Measurements from ENCODE around the gene VWA2. TPM values are rescaled to one million over a fixed set of nuclear protein-coding genes. Genes with fewer than 3 reads are reported as not detected.

VWA2 gene
- total and polyA plus RNA-seq, 7 experiments from 2014 or later: 0.11 to 0.27 TPM; not detected in 5

DNA sequence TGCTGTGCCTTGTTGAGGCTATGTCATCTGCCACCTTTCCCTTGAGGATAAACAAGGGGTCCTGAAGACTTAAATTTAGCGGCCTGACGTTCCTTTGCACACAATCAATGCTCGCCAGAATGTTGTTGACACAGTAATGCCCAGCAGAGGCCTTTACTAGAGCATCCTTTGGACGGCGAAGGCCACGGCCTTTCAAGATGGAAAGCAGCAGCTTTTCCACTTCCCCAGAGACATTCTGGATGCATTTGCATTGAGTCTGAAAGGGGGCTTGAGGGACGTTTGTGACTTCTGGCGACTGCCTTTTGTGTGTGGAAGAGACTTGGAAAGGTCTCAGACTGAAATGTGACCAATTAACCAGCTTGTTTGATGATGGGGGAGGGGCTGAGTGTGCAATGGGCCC is 52.5 kb downstream of the VWA2 start:
- Mint-ChIP-seq H3K4me1 (peaks cover 0 to 2% (median 0%) of the 10 kb centered on the region in 7 donors), H3K27ac (no peak overlapping the region), H3K9me3 (peaks cover 0 to 22% (median 14%) of the 10 kb centered on the region in 11 donors), H3K36me3 (peaks cover 12 to 22% (median 22%) of the 10 kb centered on the region in 5 donors), H3K27me3 (no peaks in the 10 kb centered on the region), H3K4me3 (no peak overlapping the region)
- H3K4me1 ChIP-seq (ENCODE audit: control insufficient read depth in 2 of 2, insufficient read depth in 2 of 2, low read length in 2 of 2): no peaks in the 10 kb centered on the region
- peaks cover 0 to 11% (median 0%) of the 10 kb centered on the region in 3 experiments for H3K36me3 ChIP-seq (ENCODE audit: control insufficient read depth in 2 of 3, insufficient read depth in 3 of 3, low read length in 3 of 3)
- peaks cover 0 to 8% (median 0%) of the 10 kb centered on the region in 3 experiments for H3K9me3 ChIP-seq (ENCODE audit: control insufficient read depth in 2 of 3, low read length in 3 of 3)
- H3K4me3 ChIP-seq (ENCODE audit: low read length): no peak overlapping the region
- ATAC-seq (no peak), DNase-seq (no peak)
- H3K27ac ChIP-seq (ENCODE audit: low read depth, low read length): no peak overlapping the region
- POLR2A ChIA-PET: no interaction called here
- CTCF ChIA-PET: no interaction called here
- intact Hi-C loops (cut with micrococcal nuclease): no loop called here
- no peaks in the 10 kb centered on the region for H3K27me3 ChIP-seq (ENCODE audit: control insufficient read depth in 2 of 2, insufficient read depth in 2 of 2, low read length in 2 of 2)

DNA sequence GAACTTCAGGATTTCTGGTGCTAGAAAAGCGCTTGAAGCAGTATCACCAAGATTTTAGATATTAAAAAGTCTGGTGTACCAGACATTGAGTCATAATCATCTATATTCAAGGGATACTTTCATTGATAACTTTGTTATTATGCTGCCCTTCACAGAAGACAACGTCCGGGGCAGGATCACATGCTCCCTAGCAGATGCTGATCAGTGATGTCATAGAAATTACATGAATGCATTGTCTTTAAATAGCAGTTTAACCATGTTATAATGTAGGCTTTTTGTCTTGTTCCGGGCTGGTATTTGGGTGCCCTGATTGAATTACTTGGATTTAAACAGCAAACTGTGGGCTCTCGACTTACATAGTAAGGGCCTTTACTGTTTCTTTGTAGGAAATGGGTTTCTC is 54.0 kb downstream of the VWA2 start:
- Histone ChIP-seq H3K36me3 (ENCODE audit: control insufficient read depth in 2 of 3, insufficient read depth in 3 of 3, low read length in 3 of 3) (peaks cover 0 to 21% (median 0%) of the 10 kb centered on the region in 3 experiments), H3K4me3 (ENCODE audit: low read length) (no peak overlapping the region), H3K9me3 (ENCODE audit: control insufficient read depth in 2 of 3, low read length in 3 of 3) (peaks cover 0 to 10% (median 0%) of the 10 kb centered on the region in 3 experiments), H3K27ac (ENCODE audit: low read depth, low read length) (no peak overlapping the region), H3K27me3 (ENCODE audit: control insufficient read depth in 2 of 2, insufficient read depth in 2 of 2, low read length in 2 of 2) (no peaks in the 10 kb centered on the region), H3K4me1 (ENCODE audit: control insufficient read depth in 2 of 2, insufficient read depth in 2 of 2, low read length in 2 of 2) (no peaks in the 10 kb centered on the region)
- peaks cover 0 to 25% (median 14%) of the 10 kb centered on the region in 11 donors for H3K9me3 Mint-ChIP-seq
- intact Hi-C loops (cut with micrococcal nuclease): no loop called here
- no peak overlapping the region for H3K4me3 Mint-ChIP-seq
- H3K27me3 Mint-ChIP-seq: no peaks in the 10 kb centered on the region
- no peak overlapping the region for H3K27ac Mint-ChIP-seq
- peaks cover 13 to 36% (median 30%) of the 10 kb centered on the region in 5 donors for H3K36me3 Mint-ChIP-seq
- ChIA-PET CTCF (no interaction called here), POLR2A (no interaction called here)
- no peak for DNase-seq
- no peak for ATAC-seq
- peaks cover 0 to 2% (median 0%) of the 10 kb centered on the region in 7 donors for H3K4me1 Mint-ChIP-seq

DNA sequence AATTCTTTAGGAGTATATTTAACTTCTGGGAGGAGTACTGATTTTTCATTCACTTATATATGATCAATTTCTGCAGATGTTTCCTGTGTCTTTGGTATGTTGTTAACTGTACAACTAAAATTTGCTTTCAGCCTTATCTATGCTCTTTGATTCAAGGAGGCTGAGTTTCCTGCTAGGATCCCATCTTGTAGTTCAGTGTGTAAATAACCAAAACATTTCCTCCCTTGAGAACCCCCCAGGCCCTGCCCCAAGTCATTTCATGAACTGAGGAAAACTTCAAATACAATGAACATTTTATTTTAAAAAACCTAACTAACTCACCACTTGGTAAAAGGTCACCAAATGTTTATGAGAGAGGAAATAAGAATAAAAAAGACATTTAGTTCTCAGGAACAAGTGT is 55.5 kb downstream of the VWA2 start:
- peaks cover 0 to 21% (median 0%) of the 10 kb centered on the region in 3 experiments for H3K36me3 ChIP-seq (ENCODE audit: control insufficient read depth in 2 of 3, insufficient read depth in 3 of 3, low read length in 3 of 3)
- H3K27ac ChIP-seq (ENCODE audit: low read depth, low read length): no peak overlapping the region
- Mint-ChIP-seq H3K27me3 (no peaks in the 10 kb centered on the region), H3K4me1 (no peaks in the 10 kb centered on the region), H3K36me3 (peaks cover 13 to 47% (median 34%) of the 10 kb centered on the region in 5 donors), H3K9me3 (peaks cover 0 to 25% (median 14%) of the 10 kb centered on the region in 11 donors), H3K4me3 (no peak overlapping the region), H3K27ac (no peak overlapping the region)
- POLR2A ChIA-PET: no interaction called here
- no peaks in the 10 kb centered on the region for H3K27me3 ChIP-seq (ENCODE audit: control insufficient read depth in 2 of 2, insufficient read depth in 2 of 2, low read length in 2 of 2)
- CTCF ChIA-PET: no interaction called here
- intact Hi-C loops (cut with micrococcal nuclease): no loop called here
- ATAC-seq (no peak), DNase-seq (no peak)
- H3K9me3 ChIP-seq (ENCODE audit: control insufficient read depth in 2 of 3, low read length in 3 of 3): peaks cover 0 to 10% (median 0%) of the 10 kb centered on the region in 3 experiments
- H3K4me1 ChIP-seq (ENCODE audit: control insufficient read depth in 2 of 2, insufficient read depth in 2 of 2, low read length in 2 of 2): no peaks in the 10 kb centered on the region
- H3K4me3 ChIP-seq (ENCODE audit: low read length): no peak overlapping the region

DNA sequence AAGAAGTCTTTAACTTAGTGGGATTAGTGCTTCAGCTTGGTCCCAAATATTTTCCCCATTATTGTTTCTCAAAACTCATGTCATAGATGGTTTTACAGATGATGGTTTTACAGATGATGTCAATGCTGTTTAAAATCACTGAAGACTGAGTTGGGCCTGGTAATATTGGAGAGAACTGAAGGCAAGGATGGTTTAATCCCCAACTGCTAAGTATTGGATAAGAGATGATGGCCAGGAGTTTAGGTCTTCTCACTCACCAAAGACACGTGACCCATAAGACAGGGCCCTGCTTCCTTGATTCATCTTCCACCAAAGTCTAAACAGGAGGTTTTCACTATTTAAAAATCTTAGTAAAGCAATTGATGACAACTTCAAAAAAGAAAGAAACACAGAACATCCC is 56.3 kb downstream of the VWA2 start:
- Histone ChIP-seq H3K4me3 (ENCODE audit: low read length) (no peak overlapping the region), H3K27ac (ENCODE audit: low read depth, low read length) (no peak overlapping the region), H3K27me3 (ENCODE audit: control insufficient read depth in 2 of 2, insufficient read depth in 2 of 2, low read length in 2 of 2) (no peaks in the 10 kb centered on the region), H3K36me3 (ENCODE audit: control insufficient read depth in 2 of 3, insufficient read depth in 3 of 3, low read length in 3 of 3) (peaks cover 0 to 21% (median 0%) of the 10 kb centered on the region in 3 experiments), H3K9me3 (ENCODE audit: control insufficient read depth in 2 of 3, low read length in 3 of 3) (peaks cover 0 to 10% (median 0%) of the 10 kb centered on the region in 3 experiments), H3K4me1 (ENCODE audit: control insufficient read depth in 2 of 2, insufficient read depth in 2 of 2, low read length in 2 of 2) (no peaks in the 10 kb centered on the region)
- H3K36me3 Mint-ChIP-seq: peaks cover 13 to 56% (median 34%) of the 10 kb centered on the region in 5 donors
- ATAC-seq (no peak), DNase-seq (no peak)
- intact Hi-C loops (cut with micrococcal nuclease): no loop called here
- CTCF ChIA-PET: no interaction called here
- H3K9me3 Mint-ChIP-seq: peaks cover 0 to 25% (median 14%) of the 10 kb centered on the region in 11 donors
- no peaks in the 10 kb centered on the region for H3K4me1 Mint-ChIP-seq
- POLR2A ChIA-PET: no interaction called here
- H3K27ac Mint-ChIP-seq: no peak overlapping the region
- H3K4me3 Mint-ChIP-seq: no peak overlapping the region
- H3K27me3 Mint-ChIP-seq: no peaks in the 10 kb centered on the region

DNA sequence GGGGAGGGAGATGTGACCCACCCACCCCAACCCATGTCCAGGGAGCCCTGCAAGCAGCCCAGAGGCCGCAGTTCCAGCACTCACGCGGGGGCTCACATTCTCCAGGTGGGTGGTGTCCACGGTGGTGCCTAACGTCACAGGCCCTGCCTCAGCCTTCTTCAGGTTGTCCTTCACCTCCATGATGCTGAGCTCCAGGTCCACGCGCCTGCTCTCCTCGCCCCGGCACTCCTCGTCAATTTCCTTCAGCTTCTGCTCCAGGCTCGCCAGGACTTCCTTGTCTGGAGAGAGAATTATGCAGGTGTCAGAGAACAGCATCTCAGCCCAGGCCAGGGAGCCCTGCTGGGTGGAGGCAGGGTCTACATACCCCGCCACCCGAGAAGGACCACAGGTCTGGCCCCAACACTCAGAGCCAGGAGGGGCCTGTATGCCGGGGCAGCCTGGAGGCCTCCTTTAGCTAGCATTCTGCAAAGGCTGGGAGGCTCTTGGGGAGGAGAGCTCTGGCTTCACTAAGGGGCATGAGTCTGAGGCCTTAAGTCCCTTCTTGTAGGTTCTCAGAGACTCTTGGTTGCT is 58.2 kb downstream of the VWA2 start:
- Mint-ChIP-seq H3K9me3 (peaks cover 0 to 25% (median 14%) of the 10 kb centered on the region in 11 donors), H3K27ac (no peak overlapping the region), H3K4me1 (no peaks in the 10 kb centered on the region), H3K27me3 (no peaks in the 10 kb centered on the region), H3K4me3 (no peak overlapping the region), H3K36me3 (peaks cover 13 to 56% (median 34%) of the 10 kb centered on the region in 5 donors)
- H3K36me3 ChIP-seq (ENCODE audit: control insufficient read depth in 2 of 3, insufficient read depth in 3 of 3, low read length in 3 of 3): peaks cover 0 to 21% (median 0%) of the 10 kb centered on the region in 3 experiments
- H3K27ac ChIP-seq (ENCODE audit: low read depth, low read length): no peak overlapping the region
- peaks cover 0 to 10% (median 0%) of the 10 kb centered on the region in 3 experiments for H3K9me3 ChIP-seq (ENCODE audit: control insufficient read depth in 2 of 3, low read length in 3 of 3)
- H3K4me3 ChIP-seq (ENCODE audit: low read length): no peak overlapping the region
- ATAC-seq: no peak
- no peaks in the 10 kb centered on the region for H3K27me3 ChIP-seq (ENCODE audit: control insufficient read depth in 2 of 2, insufficient read depth in 2 of 2, low read length in 2 of 2)
- CTCF ChIA-PET: no interaction called here
- intact Hi-C loops (cut with micrococcal nuclease): no loop called here
- H3K4me1 ChIP-seq (ENCODE audit: control insufficient read depth in 2 of 2, insufficient read depth in 2 of 2, low read length in 2 of 2): no peaks in the 10 kb centered on the region
- no peak for DNase-seq
- POLR2A ChIA-PET: no interaction called here

DNA sequence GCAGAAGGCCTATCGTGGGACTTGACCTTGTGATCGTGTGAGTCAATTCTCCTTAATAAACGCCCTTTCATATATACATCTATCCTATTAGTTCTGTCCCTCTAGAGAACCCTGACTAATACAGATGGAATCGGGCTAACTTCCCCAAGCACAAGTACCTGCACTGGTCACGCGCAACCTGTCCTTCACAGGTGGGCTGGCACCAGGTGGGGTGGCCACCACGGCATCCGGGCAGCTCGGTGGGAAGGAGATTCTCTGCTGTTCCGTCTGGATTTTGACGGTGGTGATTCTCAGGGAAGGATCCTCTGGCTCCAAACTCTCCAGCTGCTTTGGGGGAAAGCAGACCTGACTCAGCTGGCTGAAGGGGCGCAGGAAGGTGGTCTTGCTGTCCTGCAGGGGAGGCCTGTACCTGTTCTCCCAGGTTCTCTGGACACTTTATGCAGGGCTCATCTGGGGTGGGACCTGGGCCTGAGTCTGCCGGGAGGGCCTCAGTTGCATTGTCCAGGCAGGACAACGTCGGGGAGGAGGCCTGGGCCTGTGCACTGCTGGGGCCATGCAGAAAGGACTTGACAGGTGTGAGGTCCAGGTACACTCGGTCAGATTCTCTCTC is 61.1 kb downstream of the VWA2 start:
- Histone ChIP-seq H3K36me3 (ENCODE audit: control insufficient read depth in 2 of 3, insufficient read depth in 3 of 3, low read length in 3 of 3) (peaks cover 0 to 21% (median 0%) of the 10 kb centered on the region in 3 experiments), H3K4me3 (ENCODE audit: low read length) (no peak overlapping the region), H3K4me1 (ENCODE audit: control insufficient read depth in 2 of 2, insufficient read depth in 2 of 2, low read length in 2 of 2) (peaks cover 4 to 5% of the 10 kb centered on the region in 2 donors), H3K9me3 (ENCODE audit: control insufficient read depth in 2 of 3, low read length in 3 of 3) (peaks cover 0 to 10% (median 0%) of the 10 kb centered on the region in 3 experiments), H3K27ac (ENCODE audit: low read depth, low read length) (no peak overlapping the region), H3K27me3 (ENCODE audit: control insufficient read depth in 2 of 2, insufficient read depth in 2 of 2, low read length in 2 of 2) (no peaks in the 10 kb centered on the region)
- ChIA-PET CTCF (no interaction called here), POLR2A (no interaction called here)
- intact Hi-C loops (cut with micrococcal nuclease): loop anchor here (5.0 kb wide), 4 partner anchors 137 to 577 kb away; no protein-coding TSS in a partner anchor
- DNase-seq (no peak), ATAC-seq (no peak)
- Mint-ChIP-seq H3K4me3 (no peak overlapping the region), H3K27ac (no peak overlapping the region), H3K4me1 (peaks cover 9 to 12% (median 10%) of the 10 kb centered on the region in 7 donors), H3K9me3 (peaks cover 0 to 17% (median 9%) of the 10 kb centered on the region in 11 donors), H3K27me3 (no peaks in the 10 kb centered on the region), H3K36me3 (peaks cover 13 to 47% (median 26%) of the 10 kb centered on the region in 5 donors)

Measured in naive thymus-derived CD4-positive, alpha-beta T cell (primary cell).